Hematopoietic multipotent progenitor cell treated with erythropoietin and hydrocortisone succinate and interleukin-3 and kit ligand, for 15 days (in vitro differentiated cells): ENCODE data around the gene IRS1.

ENCODE experiments used
- DNase-seq: peaks from one replicate; pipeline ENCODE4 v3.0.0-alpha.2; 2015; ENCODE audit warnings: low spot score

IRS1 gene

GRCh38 chr2:226720948-226721347, 78.7 kb downstream of the IRS1 start:
- no peak for DNase-seq

GRCh38 chr2:226717719-226718118, 81.9 kb downstream of the IRS1 start:
- DNase-seq: no peak

- no peak for DNase-seq
These were observed 83.5 kb downstream of the IRS1 start for GRCh38 chr2:226716126-226716525.

GRCh38 chr2:226715347-226715990, 84.2 kb downstream of the IRS1 start:
- no peak for DNase-seq

GRCh38 chr2:226712941-226713340, 86.7 kb downstream of the IRS1 start:
- DNase-seq: no peak

- no peak for DNase-seq
These were observed 87.9 kb downstream of the IRS1 start for GRCh38 chr2:226711606-226712296.

GRCh38 chr2:226707499-226707898, 92.1 kb downstream of the IRS1 start:
- DNase-seq: no peak

GRCh38 chr2:226705965-226706364, 93.7 kb downstream of the IRS1 start:
- no peak for DNase-seq

- DNase-seq: no peak
These were observed 94.3 kb downstream of the IRS1 start for GRCh38 chr2:226705133-226705886.

GRCh38 chr2:226703514-226703913, 96.1 kb downstream of the IRS1 start:
- DNase-seq: no peak

- DNase-seq: no peak
These were observed 97.2 kb downstream of the IRS1 start for GRCh38 chr2:226702376-226702775.

GRCh38 chr2:226701052-226701451, 98.6 kb downstream of the IRS1 start:
- no peak for DNase-seq

GRCh38 chr2:226699321-226699720, 100.3 kb downstream of the IRS1 start:
- no peak for DNase-seq

- DNase-seq: no peak
These were observed 100.9 kb downstream of the IRS1 start for GRCh38 chr2:226698671-226699070.

- DNase-seq: no peak
These were observed 104.9 kb downstream of the IRS1 start for GRCh38 chr2:226694586-226695284.

GRCh38 chr2:226694149-226694548, 105.5 kb downstream of the IRS1 start:
- DNase-seq: no peak

- no peak for DNase-seq
These were observed 106.1 kb downstream of the IRS1 start for GRCh38 chr2:226693521-226693920.

- DNase-seq: no peak
These were observed 107.0 kb downstream of the IRS1 start for GRCh38 chr2:226692521-226693126.

GRCh38 chr2:226691255-226691654, 108.4 kb downstream of the IRS1 start:
- no peak for DNase-seq

- no peak for DNase-seq
These were observed 109.1 kb downstream of the IRS1 start for GRCh38 chr2:226690461-226691024.

GRCh38 chr2:226687641-226688253, 111.9 kb downstream of the IRS1 start:
- DNase-seq: no peak
